SKM-1 treated with dmso at 0.1 percent for 144 hours (cell line): ENCODE data around the gene ECT2.
"Not testable (repeated sequence)": the region's sequence is repeated elsewhere in the genome, so short reads cannot be mapped to it uniquely, and the experiment has no call there.

Experiments used
- DNase-seq: peaks from one replicate; lab custom pipeline; 2025; ENCODE audit not compliant: unreplicated experiment; lab: John Stamatoyannopoulos, UW

Gene ECT2

GRCh38 chr3:172739462-172739861 lies 11.1 kb upstream of the ECT2 start:
- no peak for DNase-seq

GRCh38 chr3:172746475-172746874 lies 4.1 kb upstream of the ECT2 start:
- DNase-seq, result no peak

- no peak for DNase-seq
Observed at GRCh38 chr3:172749230-172749965, 1.1 kb upstream of the ECT2 start.

GRCh38 chr3:172750069-172750367 lies 508 bp upstream of the ECT2 start:
- no peak for DNase-seq

GRCh38 chr3:172751175-172751704 lies 714 bp downstream of the ECT2 start:
- DNase-seq, result peak; percentile 80

- DNase-seq, result no peak
Observed at GRCh38 chr3:172752651-172753050, 2.1 kb downstream of the ECT2 start.

GRCh38 chr3:172753125-172753524 lies 2.6 kb downstream of the ECT2 start:
- no peak for DNase-seq

- not testable (repeated sequence) for DNase-seq
Observed at GRCh38 chr3:172760416-172760815, 9.9 kb downstream of the ECT2 start.

GRCh38 chr3:172766241-172766640 lies 15.7 kb downstream of the ECT2 start:
- no peak for DNase-seq

- DNase-seq, result no peak
Observed at GRCh38 chr3:172766718-172767405, 16.3 kb downstream of the ECT2 start.

GRCh38 chr3:172770382-172770781 lies 19.9 kb downstream of the ECT2 start:
- DNase-seq, result no peak

GRCh38 chr3:172771672-172772071 lies 21.1 kb downstream of the ECT2 start:
- no peak for DNase-seq

GRCh38 chr3:172776049-172776717 lies 25.7 kb downstream of the ECT2 start:
- DNase-seq, result no peak

- DNase-seq, result no peak
Observed at GRCh38 chr3:172777901-172778300, 27.4 kb downstream of the ECT2 start.

- DNase-seq, result no peak
Observed at GRCh38 chr3:172782235-172782634, 31.7 kb downstream of the ECT2 start.

- no peak for DNase-seq
Observed at GRCh38 chr3:172786036-172786435, 35.5 kb downstream of the ECT2 start.

GRCh38 chr3:172787019-172787418 lies 36.5 kb downstream of the ECT2 start:
- DNase-seq, result no peak

- DNase-seq, result no peak
Observed at GRCh38 chr3:172787746-172788145, 37.2 kb downstream of the ECT2 start.

GRCh38 chr3:172799246-172799645 lies 48.7 kb downstream of the ECT2 start:
- DNase-seq, result no peak

GRCh38 chr3:172800156-172800555 lies 49.6 kb downstream of the ECT2 start:
- no peak for DNase-seq

- no peak for DNase-seq
Observed at GRCh38 chr3:172803489-172803888, 53.0 kb downstream of the ECT2 start.

- no peak for DNase-seq
Observed at GRCh38 chr3:172804323-172804722, 53.8 kb downstream of the ECT2 start.
